Astrocyte of the spinal cord (primary cell): ENCODE measurements around the gene TNFAIP1.

Source experiments
- DNase-seq: peaks from one replicate; pipeline ENCODE4 v3.0.0; 2011; ENCODE audit warnings: low read depth, low spot score
- H3K4me3 ChIP-seq: 2 replicates; pipeline ENCODE4 v1.5.1; 2011; ENCODE audit warnings: low read depth, mild to moderate bottlenecking, low read length, moderate library complexity
- in situ Hi-C: cut with HindIII; loops from 2 replicates; pipeline ENCODE4 v1.10.0; 2017; ENCODE audit warnings: low sequenced_read_pairs
- TF ChIP-seq, protein P1 (sequence below): IDR thresholded peaks from 2 replicates; pipeline ENCODE4 v1.5.1; 2012; ENCODE audit warnings: low read depth, mild to moderate bottlenecking, low read length, inconsistent platforms

Gene TNFAIP1

DNA sequence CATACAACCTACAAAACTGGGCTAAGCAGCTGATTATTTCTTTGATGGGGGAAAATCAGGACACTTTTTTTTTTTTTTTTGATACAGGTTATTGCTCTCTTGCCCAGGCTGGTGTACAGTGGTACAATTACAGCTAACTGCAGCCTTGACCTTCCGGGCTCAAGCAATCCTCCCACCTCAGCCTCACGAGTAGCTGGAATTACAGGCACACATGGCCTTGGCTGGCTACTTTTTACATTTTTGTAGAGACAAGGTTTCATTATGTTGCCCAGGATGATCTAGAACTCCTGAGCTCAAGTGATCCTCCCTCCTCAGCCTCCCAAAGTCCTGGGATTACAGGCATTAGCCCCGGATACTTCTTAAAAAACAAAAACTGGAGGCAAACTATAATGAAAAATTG lies 37.1 kb upstream of the TNFAIP1 start:
- TF ChIP-seq, protein P1, sequence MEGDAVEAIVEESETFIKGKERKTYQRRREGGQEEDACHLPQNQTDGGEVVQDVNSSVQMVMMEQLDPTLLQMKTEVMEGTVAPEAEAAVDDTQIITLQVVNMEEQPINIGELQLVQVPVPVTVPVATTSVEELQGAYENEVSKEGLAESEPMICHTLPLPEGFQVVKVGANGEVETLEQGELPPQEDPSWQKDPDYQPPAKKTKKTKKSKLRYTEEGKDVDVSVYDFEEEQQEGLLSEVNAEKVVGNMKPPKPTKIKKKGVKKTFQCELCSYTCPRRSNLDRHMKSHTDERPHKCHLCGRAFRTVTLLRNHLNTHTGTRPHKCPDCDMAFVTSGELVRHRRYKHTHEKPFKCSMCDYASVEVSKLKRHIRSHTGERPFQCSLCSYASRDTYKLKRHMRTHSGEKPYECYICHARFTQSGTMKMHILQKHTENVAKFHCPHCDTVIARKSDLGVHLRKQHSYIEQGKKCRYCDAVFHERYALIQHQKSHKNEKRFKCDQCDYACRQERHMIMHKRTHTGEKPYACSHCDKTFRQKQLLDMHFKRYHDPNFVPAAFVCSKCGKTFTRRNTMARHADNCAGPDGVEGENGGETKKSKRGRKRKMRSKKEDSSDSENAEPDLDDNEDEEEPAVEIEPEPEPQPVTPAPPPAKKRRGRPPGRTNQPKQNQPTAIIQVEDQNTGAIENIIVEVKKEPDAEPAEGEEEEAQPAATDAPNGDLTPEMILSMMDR: no peak
- no peak overlapping the region for H3K4me3 ChIP-seq
- in situ Hi-C loops: no loop called here
- DNase-seq: no peak

DNA sequence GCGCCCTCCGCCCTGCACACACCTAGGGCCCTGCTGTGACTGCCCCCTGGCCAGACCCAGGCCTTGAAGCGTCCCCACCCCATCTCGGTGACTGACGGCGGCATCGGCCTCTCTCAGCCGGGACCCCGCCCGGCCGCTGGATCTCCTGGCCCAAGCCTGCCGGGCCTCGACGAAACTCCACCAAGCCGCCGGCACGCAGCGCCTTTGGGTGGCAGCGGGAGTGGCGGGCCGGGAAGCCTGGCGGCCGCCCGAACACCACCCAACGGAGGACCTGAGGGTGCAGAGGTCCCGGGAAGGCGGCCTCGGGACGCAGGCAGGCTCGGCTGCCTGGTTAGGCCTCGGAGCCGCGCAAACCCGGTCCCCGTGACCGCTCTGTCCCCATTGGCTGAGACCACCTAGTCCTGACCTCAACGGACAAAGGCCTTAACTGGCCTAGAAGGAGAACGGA lies 28.6 kb upstream of the TNFAIP1 start:
- no peak for DNase-seq
- TF ChIP-seq, protein P1: no peak
- no peak overlapping the region for H3K4me3 ChIP-seq
- in situ Hi-C loops: no loop called here

DNA sequence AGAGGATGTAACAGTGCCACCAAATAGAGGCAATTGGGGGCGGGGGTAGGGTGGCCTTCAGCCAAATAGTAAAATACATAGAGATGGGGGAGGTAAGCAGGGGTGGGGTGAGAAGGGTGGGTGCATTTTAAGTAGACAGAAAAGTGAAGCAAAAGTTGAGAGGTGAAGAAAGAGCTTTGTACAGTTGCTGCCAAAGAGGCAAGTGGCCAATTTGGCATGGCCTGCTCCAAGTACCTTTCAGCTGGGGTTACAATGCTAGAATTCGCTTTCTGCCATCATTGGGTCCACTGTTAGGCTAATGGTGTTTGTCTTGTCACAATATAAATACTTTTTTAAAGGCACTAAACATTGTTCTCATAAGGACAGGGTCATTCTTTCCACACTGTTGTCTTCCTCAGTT lies 21.7 kb upstream of the TNFAIP1 start:
- H3K4me3 ChIP-seq: no peak overlapping the region
- no peak for DNase-seq
- TF ChIP-seq, protein P1: no peak
- in situ Hi-C loops: no loop called here

DNA sequence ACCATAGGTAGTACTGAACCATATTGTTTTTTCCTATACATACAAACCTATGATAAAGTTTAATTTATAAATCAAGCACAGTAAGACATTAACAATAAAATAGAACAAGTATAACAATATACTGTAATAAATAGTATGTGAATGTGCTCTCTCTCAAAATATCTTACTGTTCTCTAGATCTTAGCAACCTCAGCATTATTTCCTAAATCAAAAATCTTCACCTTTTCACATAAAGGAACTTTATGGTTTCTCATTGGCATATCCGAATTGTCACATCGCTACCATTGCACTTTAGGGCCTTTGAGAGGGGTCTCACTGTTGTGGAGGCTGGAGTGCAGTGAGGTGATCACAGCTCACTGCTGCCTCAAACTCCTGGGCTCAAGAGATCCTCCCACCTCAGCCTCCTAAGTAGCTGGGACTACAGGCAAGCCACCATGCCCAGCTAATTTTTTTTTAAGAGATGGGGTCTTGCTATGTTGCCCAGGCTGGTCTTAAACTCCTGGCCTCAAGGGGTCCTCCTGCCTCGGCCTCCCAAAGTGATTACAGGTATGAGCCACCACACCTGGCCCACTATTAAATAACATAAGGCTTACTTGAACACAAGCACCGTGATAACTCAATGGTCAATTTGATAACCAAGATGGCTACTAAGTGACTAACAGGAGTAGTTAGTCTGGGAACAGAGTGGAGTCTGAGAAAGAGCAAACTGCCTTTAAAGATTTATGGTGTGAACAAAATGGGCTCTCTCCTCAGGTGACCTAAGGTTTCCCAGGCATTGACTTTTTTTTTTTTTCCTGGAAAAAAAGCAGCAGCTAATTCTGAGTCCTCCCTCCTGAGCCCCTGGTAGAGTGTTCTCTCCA lies 19.5 kb upstream of the TNFAIP1 start:
- in situ Hi-C loops: no loop called here
- no peak overlapping the region for H3K4me3 ChIP-seq
- DNase-seq: no peak
- TF ChIP-seq, protein P1: no peak

DNA sequence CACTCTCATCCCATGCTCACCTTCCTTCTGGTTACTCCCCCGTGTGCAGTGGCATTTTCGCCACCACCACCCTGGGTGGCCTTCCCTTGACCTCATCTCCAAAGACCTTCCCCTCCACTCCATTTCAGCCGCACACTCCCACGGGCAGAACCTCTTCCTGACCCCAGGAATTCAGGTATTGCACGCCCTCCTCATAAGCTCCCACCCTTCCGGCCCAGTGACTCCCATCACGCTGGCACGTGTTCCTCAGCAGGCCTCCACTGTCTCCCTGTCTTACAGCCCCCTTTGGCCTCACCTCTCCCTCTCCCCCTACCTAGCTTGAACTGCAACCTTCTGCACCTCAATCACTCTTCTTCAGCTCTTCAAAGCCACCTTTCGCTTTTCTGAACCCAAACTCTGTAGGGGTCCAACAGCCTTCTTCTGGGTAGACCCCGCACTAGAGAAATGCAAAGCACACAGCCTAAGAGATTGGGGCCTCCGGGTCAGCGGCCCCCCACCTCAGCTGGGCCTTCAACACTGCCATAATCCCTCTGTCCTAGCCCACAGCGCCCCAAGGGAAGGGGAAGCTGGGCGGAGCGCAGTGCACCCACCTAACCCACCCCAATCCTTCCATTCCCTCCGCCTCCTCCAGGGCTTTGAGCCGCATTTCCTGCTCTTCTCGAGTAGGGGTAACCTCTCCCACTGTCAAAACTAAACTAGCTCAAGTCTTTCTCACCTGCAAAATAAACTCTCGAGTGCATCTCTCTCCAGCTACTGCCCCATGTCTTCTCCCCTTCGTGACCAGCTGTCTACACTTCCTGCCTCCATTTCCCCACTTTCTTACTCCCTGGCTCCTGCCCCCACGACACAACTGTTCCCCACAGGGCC lies 18.2 kb upstream of the TNFAIP1 start:
- in situ Hi-C loops: no loop called here
- TF ChIP-seq, protein P1: no peak

DNA sequence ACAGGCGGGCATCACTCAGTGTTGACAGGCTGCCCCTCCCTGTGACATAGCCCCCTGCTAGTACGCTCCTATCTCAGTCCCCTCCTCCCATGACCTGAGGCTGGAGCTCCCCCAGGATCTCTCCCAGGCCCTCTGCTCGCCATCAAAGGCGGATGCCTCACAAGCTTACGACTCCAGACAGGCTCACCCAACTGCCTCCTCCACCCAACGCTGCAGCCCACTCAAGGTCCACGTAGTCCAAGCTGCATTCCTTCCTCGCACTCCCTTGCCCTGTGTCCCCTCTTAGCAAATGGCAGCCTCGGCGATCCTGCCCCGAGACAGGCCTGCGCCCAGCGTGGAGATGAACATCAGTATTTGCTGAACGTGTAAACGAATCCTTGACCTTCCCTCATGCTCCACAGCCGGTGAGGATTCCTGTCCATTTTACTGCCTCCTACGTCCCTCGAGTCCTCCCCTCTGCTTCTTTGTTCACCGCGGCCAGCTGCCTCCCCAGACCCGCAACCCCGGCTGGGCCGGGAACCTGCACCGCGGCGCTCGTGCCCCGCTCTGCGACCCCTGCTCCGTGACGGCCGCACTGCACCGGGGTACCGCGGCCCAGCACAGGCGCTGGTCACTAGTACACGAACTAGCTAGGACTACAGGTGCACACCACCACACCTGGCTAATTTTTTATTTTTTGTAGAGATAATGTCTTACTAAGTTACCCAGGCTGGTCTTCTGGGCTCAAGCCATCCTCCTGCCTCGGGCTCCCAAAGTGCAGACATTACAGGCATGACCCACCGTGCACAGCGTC lies 17.4 kb upstream of the TNFAIP1 start:
- H3K4me3 ChIP-seq: peak overlapping the region; percentile 63
- TF ChIP-seq, protein P1: no peak
- in situ Hi-C loops: no loop called here
- no peak for DNase-seq

More for the DNA sequence above, 18.2 kb upstream of the TNFAIP1 start:
- H3K4me3 ChIP-seq: no peak overlapping the region
- no peak for DNase-seq
